Ramos (cell line): ENCODE data around the gene CBX3.
"Not testable (repeated sequence)": the region's sequence is repeated elsewhere in the genome, so short reads cannot be mapped to it uniquely, and the experiment has no call there.

Source experiments
- in situ Hi-C: fragments of 300-500 bp; cut with MboI; formaldehyde crosslinking; loops from one replicate; pipeline ENCODE4 v1.14.3; 2022; ENCODE audit warnings: low sequenced_read_pairs; ENCODE audit not compliant: unreplicated experiment

Gene CBX3

DNA sequence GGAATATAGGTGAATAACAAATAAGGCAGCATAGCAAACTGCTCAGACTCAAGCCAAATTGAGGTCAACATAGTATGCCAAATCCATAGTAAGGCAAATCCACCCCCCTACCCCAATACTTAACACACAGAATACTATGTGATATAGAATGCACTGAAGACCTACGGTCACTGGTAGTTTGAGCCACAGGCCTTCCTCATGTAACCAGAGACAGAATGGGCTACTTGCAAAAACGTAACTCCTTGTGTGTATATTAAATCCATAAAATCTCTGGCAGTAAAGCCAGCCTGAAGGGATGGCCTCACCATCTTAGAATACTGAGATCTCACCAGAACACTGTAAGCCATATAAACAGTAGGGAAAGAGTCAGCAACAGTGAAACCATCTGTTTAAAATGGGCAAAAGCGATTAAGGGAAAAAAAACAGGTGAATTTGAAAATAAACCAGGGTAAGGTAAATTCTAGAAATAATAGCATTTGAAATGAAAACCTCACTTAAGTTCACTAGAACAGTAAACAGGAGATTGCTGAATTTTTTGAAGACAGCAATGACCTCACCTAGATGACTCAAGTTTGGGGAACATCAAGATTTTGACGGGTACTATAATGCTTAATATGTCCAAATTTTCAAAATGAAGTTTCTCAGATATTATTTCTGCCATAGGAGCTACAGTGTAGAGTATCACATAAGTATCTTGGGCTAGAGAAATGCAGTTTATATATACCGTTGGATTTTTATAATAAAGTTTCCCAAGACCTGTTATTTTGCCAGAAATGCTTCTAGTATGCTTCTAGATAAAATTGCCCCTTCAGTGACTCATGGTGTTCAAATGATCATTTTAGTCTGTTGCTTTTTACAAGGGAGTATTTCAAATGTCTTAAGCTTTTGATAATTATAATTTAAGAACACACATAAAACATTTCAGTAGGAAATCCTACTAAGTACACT lies 14.9 kb upstream of the CBX3 start:
- in situ Hi-C loops, result no loop called here

DNA sequence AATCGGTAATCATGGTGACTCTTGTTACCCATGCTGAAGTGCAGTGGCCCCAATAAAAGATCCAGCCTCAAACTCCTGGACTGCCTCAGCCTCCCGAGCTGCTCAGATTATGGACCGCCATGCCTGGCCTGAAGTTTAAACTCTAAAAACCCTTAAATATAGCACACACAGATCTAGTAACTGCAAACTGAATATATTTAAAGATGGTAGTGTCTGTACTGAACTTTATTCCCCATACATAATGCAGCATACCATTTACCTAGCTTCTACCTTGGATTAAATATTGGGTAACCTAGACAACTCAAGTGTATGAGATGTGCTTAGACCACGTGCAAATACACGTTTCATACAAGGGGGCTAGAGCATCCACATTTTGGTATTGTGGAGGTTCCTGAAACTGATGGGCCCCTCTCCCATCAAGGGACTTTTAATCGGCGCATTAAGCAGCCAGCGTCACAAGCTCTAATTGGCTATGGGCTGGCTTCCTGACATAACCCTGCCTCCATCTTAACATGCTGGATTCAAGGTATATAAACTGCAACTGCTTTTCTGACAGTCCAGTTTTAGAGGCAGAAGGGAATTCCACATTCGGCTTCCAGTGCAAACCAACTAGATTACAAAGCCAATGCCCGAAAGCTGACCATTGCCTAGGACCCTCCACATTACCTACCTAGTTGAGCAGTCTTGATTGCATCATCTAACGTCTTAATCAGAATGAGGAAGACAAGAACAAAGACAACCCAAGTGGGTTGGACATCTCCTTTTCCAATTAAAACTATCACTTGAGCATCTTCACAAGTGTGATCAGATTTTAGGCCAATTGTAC lies 14.0 kb upstream of the CBX3 start:
- in situ Hi-C loops, result no loop called here

DNA sequence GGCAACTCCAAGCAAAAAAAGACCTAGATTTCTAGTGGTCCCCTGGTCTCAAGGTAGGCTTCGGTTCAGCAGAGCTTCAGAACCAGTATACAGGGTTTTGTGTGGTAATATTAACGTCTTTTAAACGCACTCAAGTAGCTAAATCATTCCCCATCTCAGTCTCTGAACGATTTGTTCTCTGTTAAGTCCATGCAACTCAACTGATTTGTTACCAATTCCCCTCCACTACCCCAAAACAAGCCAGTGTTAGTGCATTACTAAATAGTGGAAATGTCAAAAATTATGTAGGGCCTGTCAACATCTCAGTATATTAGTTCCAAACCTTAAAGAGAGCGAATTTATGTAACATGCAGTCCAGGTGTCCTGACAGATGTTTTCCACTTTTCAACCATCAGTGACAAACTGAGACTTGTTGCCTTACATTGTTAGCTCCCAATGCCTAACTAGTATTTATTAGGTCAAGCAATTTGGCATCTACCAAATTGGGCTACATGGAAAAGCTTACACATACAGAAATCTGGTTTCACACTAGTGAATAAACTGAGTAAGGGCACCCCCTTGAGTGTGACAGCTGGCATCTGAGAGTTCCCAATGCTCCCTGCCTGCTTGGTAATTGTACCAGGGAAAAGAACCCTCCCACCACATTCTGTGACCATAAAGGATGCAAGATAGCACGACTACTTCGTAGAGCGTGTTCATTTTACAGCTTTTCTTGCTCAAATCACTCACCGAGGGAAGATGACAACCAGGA lies 13.2 kb upstream of the CBX3 start:
- in situ Hi-C loops, result no loop called here

DNA sequence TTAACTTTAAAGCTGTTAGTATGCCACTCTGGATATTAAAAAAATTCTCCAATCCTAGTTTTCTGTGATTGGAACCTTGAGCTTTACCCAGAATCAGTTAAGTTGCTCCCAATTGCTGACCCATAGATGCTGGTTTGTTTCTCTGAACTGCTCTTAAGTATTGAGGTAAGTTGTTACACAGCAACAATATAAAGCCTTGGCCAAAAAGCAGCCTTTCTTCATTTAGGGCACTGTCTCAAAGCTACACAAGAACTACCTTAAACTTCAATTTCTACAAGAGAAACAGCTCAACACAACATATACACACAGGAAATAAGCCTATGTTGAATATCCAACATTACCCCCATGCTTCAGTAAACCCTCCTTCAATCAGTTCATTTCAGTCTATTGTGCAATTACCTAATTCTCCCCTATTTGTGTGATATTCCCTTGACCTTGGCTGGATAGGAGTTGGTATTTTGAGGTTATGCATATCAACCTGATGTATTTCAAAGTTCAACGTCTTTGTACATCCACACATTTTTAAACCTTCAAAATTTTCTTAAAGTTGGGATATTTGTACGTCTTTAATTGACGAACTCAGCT lies 12.5 kb upstream of the CBX3 start:
- in situ Hi-C loops, result no loop called here

DNA sequence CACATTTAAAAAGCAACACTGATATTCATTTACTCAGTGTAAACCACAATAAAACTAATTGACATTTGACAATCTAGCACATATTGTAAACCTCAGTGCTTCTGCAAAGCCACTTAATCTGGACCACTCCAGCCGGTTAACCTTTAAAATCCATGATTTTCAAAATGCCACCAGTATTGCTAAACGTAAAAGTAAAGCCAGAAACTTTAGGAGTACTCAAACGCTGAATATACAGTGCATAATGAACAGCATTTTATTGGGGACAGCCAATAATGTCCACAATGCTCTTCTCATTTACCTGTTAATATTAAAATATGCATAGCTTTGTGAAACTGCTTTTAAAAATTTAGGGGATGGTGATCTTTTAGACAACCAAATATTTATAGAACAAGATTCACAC lies 11.8 kb upstream of the CBX3 start:
- in situ Hi-C loops, result no loop called here

DNA sequence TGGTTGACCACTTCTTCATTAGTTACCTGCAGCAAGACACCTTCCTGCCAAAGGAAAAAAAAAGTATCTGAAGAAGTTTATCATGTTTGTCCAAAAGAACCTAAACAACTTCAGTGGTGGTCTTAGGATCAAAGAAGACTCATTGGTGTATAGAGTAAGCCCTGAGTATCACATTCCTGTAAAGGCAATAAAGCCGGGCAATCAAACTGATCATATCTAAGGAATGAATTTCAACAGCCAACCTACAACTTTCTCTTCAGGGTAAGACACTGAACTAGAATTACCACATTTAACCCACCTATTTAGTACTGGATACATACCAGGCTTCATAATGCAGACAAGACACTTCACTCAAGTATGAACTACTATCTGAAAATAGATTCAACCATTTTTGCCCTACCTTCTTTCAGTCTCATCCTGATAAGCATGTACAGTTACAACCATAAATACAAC lies 11.1 kb upstream of the CBX3 start:
- in situ Hi-C loops, result no loop called here

DNA sequence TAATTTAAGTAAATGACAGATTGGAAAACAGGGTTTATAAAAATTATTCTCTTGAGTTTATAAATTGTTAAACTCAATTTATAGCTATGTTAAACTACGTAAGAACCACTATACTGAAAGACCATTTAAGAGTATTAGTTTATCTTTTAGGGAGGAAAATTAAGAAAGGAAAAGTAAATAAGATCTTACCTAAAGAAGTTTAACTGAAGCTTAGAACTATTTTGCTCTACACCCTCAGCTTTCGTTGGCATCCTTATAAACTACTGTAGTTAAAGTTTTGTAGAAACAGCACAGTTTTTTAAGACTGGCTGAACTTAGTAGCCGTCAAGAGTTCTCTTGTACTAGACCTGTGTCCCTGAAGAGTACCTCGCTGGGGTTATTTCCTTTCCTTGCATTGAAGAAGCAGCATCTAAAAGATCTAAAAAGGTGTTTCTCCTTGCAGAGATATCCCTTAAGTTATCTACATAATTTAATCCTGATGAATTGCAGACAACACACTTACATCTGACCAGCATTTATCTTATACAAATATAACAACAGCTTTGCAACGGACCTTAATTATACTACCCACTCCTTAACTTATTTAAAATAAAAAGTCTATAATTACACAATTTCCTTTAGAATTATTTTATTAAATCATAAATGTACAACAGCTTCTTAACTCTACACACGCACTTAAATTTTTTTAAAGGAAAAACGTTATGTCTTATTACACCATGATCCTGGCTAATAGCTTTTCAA lies 10.1 kb upstream of the CBX3 start:
- in situ Hi-C loops, result no loop called here

DNA sequence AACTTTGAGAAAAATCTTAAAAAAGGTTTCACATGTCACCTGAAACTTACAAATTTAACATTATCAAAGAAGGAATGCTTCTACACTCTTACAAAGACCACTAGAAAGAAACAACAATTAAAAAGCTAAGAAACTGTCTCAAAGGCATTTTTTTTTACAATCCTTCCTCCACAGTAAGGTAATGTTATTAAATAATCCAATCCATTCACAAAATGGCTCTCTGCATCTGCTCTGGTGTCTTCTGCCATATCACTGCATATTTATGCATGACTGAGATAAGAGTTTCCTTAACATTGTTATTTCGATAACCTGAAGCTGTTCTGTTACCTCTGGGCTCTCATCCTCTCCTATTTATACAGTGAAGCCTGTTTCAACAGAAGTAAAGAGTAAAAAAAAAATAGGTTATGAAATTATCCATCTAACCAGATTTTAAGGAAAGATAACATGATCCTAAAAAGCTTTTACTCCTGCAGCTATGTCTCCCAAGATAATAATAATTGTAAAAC lies 9.5 kb upstream of the CBX3 start:
- in situ Hi-C loops, result no loop called here

DNA sequence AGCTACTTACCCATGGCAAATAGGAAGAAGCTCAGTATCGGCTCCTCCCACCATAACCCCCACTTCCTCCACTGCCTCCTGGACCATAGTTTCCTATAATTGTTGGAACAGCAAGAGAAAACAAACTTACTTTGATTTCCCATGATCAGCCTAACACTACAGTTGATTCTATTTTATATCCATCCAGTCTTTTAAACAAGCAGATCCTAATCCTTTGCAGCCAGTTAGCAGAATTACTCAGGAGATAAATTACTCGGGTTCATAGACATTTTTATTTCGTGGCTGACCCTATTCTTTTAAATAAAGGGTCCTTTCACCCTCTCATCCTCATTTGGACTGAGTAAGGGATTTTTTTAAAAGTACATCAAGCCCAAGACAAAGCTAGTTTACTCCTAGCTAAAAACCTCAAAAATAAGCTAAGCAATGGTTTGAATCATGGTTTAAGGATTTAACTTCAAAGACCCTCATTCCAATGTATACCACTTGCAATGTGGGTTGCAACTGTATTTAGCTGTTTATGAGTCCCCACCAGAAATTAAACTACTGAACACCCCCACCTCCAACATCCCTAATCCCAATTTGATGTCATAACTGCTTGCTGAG lies 9.0 kb upstream of the CBX3 start:
- in situ Hi-C loops, result no loop called here

DNA sequence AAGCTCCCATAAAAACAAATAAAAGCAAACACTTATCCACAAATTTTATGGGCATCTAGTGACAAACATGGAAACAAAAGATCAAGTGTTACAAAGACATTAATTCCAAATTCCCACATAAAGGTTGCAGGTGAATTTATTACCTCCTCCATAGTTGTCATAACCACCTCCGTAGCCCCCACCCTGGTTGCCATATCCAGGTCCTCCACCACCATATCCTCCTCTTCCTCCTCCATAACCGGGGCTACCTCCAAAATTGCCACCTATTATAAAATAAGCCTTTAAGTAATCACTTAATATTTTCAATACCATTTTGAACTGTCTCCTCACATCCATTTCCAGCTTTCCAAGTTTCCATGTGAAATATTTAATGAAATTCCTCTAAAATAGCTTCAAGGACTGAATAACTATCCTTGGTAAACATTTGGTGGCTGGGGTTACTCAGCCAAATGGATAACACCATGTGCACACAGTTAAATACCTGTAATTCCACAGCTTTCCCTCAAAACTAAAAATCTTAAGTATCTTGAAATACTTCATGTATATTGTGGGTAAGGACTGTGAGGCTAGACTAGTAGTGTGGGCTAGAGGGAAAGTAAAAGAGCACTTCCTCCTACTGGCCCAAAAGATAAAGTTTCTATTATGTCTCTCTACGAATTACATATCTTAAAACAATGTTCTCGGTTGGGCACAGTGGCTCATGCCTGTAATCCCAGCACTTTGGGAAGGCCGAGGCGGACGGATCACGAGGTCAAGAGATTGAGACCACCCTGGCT lies 7.9 kb upstream of the CBX3 start:
- in situ Hi-C loops, result no loop called here

DNA sequence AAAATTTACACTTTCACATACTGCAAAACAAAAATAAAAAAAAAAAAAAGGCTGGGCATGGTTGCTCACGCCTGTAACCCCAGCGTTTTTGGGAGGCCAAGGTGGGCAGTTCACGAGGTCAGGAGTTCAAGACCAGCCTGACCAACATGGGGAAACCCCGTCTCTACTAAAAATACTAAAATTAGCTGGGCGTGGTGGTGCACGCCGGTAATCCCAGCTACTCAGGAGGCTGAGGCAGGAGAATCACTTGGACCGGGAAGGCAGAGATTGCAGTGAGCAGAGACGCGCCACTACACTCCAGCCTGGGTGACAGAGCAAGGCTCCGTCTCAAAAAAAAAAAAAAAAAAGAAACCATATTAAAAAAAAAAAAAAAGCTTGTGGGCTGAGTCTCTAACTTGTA lies 6.8 kb upstream of the CBX3 start:
- in situ Hi-C loops, result not testable (repeated sequence)

DNA sequence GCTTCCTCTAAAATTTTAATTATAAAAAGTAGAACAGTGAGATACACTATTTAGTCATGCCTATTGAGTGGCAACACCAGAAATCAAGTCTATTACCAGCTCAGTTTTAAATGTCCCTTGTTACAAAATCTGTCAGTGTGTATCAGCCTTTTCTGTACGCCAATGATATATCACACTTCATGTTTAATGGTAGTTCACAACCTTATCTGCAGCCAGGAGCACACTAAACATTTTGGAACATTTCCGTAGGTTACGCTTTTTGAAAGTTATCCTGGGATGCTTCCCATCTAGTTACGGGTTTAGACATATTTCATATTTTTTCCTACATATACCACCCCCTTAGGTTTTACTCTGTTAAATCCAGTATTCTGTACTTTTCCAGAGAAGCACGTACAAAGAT lies 6.4 kb upstream of the CBX3 start:
- in situ Hi-C loops, result no loop called here

DNA sequence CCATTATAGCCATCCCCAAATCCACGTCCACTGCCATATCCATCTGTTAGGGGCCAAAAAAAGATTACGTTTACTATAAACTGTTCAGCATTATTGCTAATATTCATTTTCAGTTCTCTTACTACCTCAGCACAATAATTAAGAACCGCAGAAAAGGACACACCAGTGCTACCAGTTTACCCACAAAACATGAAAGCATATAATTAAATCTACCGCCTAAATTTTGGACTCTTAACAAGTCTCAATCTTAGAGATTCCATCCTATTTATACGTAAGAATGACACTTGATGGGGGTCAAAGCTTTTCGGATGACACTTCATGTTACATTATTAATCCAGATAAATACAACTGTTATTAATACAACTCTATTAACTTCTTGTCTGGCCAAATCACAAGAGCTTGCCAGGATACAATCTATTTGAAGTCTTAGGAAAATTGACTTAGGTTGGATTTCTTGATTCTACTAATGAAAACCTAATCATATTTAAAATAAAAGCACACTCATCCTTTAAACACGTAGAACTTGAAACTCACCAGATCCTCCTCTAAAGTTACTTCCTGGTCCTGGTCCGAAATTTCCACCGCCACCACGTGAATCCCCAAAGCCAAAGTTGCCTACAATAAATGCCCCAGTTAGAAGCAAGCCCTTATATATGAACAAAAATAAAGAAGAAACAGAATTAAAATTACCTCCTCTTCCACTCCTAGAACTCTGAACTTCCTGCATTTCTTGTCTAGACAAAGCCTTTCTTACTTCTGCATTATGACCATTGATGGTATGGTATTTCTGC lies 5.5 kb upstream of the CBX3 start:
- in situ Hi-C loops, result no loop called here

DNA sequence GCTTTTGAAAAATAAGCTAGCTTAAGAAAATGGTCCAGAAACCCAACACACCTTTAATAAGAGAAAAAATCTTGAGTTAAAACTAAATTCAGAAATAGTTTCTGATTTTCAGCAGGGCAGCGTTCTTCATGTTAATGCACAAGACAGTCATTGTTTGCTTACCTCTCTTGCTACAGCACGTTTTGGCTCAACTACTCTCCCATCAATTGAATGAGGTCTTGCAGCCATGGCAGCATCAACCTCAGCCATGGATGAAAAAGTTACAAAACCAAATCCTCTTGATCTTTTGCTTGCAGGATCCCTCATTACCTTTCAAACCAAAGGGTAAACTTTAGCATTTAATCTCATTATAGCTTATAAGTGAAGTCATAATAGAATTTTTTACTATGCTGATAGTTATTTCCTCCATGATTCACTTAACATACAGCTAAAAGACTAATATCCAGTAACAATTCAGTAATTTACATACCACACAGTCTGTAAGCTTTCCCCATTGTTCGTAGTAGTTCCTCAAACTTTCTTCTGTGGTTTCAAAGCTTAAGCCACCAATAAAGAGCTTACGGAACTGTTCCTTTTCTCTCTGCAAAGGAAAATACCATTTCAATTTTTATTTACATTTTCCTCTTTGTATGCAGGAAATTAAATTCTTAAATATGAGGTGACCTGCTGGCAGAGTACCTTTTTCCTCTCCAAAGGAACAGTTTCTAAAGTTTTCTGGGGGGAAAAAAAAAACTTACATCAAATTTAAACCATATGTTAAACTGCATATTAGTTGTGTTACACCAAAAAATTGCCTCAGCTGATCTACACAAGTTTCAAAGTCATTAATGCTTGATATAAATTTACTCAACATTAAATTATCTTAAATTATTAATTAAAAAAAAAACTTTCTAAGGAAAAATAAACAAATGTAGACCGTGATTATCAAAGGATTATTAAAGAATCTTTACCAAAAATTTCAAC lies 4.1 kb upstream of the CBX3 start:
- in situ Hi-C loops, result no loop called here

DNA sequence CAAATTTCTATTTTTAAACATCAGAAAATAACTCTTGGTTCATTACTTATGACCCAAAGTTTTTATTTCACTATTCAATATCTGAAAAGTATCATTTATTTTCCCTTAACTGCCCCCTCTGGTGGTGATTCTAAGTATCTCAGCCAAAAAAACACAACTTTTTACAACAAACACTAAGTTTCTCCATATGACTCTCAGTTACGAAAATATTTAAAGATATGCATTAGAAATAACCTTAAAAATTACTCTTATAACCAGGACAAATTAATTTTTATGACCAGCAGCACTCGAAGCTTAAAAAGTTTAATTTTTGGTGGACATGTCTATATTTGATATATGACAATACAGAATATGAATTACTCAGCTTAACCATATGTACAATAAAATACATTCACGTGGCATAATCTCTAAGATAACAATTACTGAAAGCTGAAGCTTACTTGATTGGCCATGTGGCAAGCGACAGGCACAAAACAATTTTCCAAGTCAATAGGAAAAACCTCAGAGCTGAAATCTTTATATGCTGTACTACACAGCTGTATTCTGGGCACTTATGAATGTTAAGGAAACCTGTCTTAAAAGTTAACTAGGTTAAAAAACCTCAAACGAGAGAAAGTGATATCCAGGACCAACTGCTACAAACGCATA lies 3.3 kb upstream of the CBX3 start:
- in situ Hi-C loops, result no loop called here

DNA sequence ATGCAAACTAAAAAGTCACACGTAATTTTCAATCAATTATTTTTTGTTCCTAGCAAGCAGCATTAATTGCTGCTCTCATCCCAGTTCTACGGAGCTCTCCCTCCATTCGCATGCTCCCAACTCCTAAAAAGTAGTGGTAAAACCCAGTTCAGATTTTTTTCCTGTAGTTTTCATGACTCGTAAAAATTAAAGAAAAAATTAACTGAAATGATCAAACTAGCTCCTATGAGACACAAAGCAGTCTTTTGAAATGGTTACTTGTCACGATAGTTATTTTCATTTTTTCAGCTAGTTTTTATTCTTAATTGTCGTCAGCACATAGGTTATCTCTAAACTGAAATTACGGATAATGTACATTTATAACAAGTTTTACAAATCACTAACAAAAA lies 2.8 kb upstream of the CBX3 start:
- in situ Hi-C loops, result no loop called here
